Measurements from ENCODE around the gene JAK3.
"Not testable (repeated sequence)": the region's sequence is repeated elsewhere in the genome, so short reads cannot be mapped to it uniquely, and the experiment has no call there.

JAK3 gene

GRCh38 chr19:17806945-17807344 lies 40.8 kb downstream of the JAK3 start:
- TF ChIP-seq CTCF (conservative IDR thresholded peaks at IDR 0.05) = no peak
- no peak overlapping the region for H3K27ac ChIP-seq

- H3K27ac ChIP-seq = no peak overlapping the region
- no peak for TF ChIP-seq CTCF (conservative IDR thresholded peaks at IDR 0.05)
These were observed 42.4 kb downstream of the JAK3 start for GRCh38 chr19:17805427-17805826.

- TF ChIP-seq CTCF (conservative IDR thresholded peaks at IDR 0.05) = no peak
- H3K27ac ChIP-seq = no peak overlapping the region
These were observed 44.4 kb downstream of the JAK3 start for GRCh38 chr19:17803264-17803896.

- no peak for TF ChIP-seq CTCF (conservative IDR thresholded peaks at IDR 0.05)
- no peak overlapping the region for H3K27ac ChIP-seq
These were observed 45.5 kb downstream of the JAK3 start for GRCh38 chr19:17802137-17802858.

GRCh38 chr19:17798599-17798998 lies 49.2 kb downstream of the JAK3 start:
- not testable (repeated sequence) for H3K27ac ChIP-seq

GRCh38 chr19:17797424-17798201 lies 50.2 kb downstream of the JAK3 start:
- TF ChIP-seq CTCF (conservative IDR thresholded peaks at IDR 0.05) = no peak
- peak overlapping the region; percentile 31; the same call in 1 of the 2 replicates for H3K27ac ChIP-seq

- peak overlapping the region; percentile 31; the same call in 1 of the 2 replicates for H3K27ac ChIP-seq
- no peak for TF ChIP-seq CTCF (conservative IDR thresholded peaks at IDR 0.05)
These were observed 50.9 kb downstream of the JAK3 start for GRCh38 chr19:17796838-17797423.

Measured in VCaP (cell line).